22Rv1 (cell line): ENCODE measurements around the gene RAB12.

Experiments
- CTCF ChIP-seq: fragments of 450-650 bp; IDR thresholded peaks from 2 replicates; pipeline ENCODE4 v1.5.1; 2017; ENCODE audit warnings: mild to moderate bottlenecking
- ZFX ChIP-seq: fragments of 450-650 bp; IDR thresholded peaks from 2 replicates; pipeline ENCODE4 v1.6.1; 2017; ENCODE audit warnings: antibody characterized with exemption, borderline replicate concordance

DNA sequence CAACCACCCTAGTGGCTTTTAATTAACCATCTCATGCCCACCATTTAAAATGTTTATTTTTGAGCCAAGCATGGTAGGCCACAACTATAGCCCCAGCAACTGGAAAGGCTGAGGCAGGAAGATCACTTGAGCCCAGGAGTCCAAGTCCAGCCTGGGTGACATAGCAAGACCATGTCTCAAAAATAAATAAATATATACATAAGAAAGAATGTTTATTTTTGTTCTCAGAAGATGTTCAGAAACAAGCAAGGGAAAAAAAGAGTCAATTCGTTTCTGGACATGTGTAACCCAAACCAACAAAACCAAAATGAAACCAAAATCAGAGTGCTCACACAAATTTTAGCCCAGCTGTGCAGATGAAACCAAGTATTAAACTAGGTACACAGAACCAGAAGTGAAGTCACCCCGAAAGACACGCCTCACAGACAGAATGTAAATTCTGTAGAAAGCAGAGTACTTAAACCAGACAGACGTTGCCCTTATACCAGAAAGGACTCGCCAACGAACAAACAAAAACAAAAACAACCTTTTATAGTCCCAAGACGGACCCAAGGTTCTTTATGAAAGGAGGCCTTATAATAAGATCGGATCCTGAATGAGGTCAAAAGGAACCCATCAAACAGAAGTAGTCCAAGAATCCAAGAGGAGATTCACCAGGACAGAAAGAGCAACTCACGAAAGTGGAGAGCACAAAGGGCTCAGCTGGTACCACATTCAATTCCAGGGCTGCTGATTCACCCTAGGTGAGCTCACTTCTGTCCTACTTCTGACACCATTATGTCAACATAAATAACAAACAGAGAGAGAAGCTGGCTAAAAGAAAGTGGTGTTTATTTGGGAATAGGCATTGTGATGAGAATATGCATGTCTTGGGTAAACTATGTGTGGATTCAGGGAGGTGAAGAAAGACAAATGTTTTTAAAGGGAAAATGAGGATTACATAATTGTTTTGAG is 64.3 kb downstream of the RAB12 start:
- no peak for TF ChIP-seq CTCF
- no peak for TF ChIP-seq ZFX
